SKM-1 treated with dmso at 0.1 percent for 144 hours (cell line): Measurements from ENCODE around the gene PARD3B.

Experiments used
- DNase-seq: peaks from one replicate; lab custom pipeline; 2025; ENCODE audit not compliant: unreplicated experiment; lab: John Stamatoyannopoulos, UW

Gene PARD3B

DNA sequence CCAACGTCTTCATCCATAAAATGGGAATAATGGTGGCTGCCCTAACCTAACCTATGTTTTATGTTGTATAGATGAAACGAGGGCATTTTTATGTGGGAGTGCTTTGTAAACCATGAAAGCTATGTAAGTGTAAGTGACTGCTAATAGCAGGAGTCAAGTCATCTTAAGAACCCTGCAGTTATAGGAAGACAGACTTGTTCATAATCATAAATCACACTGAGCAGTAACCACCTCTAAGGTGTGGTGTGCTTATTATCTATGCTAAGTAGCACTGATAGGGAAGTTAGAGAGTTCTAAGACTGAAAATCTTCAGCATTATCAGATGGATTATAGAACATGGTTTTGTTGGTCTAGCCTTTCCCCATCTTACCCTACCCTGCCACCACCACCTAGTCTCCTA is 1112.8 kb downstream of the PARD3B start:
- DNase-seq: no peak

DNA sequence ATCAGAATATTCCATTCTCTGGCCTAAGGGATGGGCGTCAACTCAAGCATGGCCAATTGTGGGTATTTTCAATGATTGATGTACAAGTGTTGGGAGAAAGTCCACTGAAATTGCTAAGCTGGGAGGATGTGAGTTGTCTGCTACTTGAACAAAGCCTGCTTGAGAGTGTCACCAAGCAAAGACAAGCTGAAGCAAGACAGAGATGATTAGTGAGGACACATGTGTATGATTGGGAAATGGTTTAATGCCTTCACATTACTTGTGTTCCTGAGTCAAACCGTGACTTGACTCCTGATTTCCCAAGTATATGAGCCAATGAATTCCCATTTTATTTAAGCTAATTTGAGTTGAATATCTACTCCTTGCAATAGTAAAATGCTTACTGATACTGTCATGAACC is 1113.3 kb downstream of the PARD3B start:
- DNase-seq: no peak

- no peak for DNase-seq
Observed at GRCh38 chr2:205659922-205660321, 1114.6 kb downstream of the PARD3B start.

- DNase-seq: no peak
Observed at GRCh38 chr2:205660521-205661124, 1115.3 kb downstream of the PARD3B start.

GRCh38 chr2:205661281-205661680 is 1116.0 kb downstream of the PARD3B start:
- no peak for DNase-seq

DNA sequence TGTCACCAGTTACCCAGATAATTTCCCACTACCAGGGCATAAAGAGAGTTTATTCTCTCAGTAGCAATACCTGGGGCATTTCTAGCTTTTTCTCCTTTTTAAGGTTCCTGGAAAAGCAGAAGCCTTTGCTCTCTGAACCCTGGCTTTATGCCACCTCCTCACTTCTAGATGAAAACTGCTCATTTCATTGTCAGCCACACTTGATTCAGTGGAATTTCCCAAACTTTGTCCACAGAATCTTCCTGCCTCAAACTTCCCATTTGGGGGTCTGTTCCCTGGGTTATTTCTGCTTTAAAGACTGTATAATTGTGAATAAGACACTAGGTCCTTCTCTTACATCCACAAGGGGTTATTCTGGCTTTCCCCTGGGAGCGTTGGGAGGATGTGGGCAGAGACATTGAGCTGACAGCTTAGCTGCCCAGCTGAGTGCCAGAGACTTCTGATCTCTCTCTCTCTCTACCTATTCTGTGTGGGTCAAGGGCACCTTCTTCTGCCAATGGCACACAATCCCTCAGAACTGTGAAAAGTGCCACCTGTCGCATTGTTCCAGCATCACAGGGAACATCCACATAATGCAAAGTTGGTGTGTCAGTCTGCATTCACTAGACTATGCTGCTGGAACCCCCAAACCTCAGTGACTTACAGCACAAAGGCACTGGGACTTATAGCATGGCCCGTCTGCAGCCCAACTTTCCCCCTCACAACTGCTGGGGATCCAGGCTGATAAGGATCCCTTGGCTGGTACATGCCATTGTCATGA is 1117.1 kb downstream of the PARD3B start:
- no peak for DNase-seq

GRCh38 chr2:205665791-205666190 is 1120.5 kb downstream of the PARD3B start:
- no peak for DNase-seq
